NB4 (cell line): ENCODE results near the gene AUTS2.

ENCODE experiments used
- DNase-seq: peaks from one replicate; pipeline ENCODE4 v3.0.0; 2010; ENCODE audit warnings: low read depth
- H3K4me3 ChIP-seq: one replicate; pipeline ENCODE4 v1.5.1; 2011; ENCODE audit warnings: mild to moderate bottlenecking, low read depth, low read length, moderate library complexity
- MYC ChIP-seq: IDR thresholded peaks from 2 replicates; pipeline ENCODE4 v1.6.1; 2011; ENCODE audit warnings: low read depth, low read length
- POLR2A ChIP-seq: IDR thresholded peaks from 2 replicates; pipeline ENCODE4 v1.6.1; 2011; ENCODE audit warnings: mild to moderate bottlenecking; ENCODE audit not compliant: insufficient read length; ENCODE audit errors: extremely low read depth
- TF ChIP-seq, protein P1 (sequence below): IDR thresholded peaks from 2 replicates; pipeline ENCODE4 v1.6.1; 2011; ENCODE audit warnings: low read depth, low read length
- TF ChIP-seq, protein P2 (sequence below): IDR thresholded peaks from one replicate; pipeline ENCODE4 v1.5.1; 2012; ENCODE audit warnings: low read depth, low read length

The AUTS2 gene

GRCh38 chr7:70239918-70240317, 641.6 kb downstream of the AUTS2 start:
- H3K4me3 ChIP-seq: no peak overlapping the region
- no peak for DNase-seq
- TF ChIP-seq, protein P1, sequence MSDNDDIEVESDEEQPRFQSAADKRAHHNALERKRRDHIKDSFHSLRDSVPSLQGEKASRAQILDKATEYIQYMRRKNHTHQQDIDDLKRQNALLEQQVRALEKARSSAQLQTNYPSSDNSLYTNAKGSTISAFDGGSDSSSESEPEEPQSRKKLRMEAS: no peak
- TF ChIP-seq, protein P2, sequence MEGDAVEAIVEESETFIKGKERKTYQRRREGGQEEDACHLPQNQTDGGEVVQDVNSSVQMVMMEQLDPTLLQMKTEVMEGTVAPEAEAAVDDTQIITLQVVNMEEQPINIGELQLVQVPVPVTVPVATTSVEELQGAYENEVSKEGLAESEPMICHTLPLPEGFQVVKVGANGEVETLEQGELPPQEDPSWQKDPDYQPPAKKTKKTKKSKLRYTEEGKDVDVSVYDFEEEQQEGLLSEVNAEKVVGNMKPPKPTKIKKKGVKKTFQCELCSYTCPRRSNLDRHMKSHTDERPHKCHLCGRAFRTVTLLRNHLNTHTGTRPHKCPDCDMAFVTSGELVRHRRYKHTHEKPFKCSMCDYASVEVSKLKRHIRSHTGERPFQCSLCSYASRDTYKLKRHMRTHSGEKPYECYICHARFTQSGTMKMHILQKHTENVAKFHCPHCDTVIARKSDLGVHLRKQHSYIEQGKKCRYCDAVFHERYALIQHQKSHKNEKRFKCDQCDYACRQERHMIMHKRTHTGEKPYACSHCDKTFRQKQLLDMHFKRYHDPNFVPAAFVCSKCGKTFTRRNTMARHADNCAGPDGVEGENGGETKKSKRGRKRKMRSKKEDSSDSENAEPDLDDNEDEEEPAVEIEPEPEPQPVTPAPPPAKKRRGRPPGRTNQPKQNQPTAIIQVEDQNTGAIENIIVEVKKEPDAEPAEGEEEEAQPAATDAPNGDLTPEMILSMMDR: no peak
- no peak for TF ChIP-seq MYC
- no peak for TF ChIP-seq POLR2A

- no peak overlapping the region for H3K4me3 ChIP-seq
- TF ChIP-seq, protein P2: no peak
- TF ChIP-seq, protein P1: no peak
- TF ChIP-seq POLR2A (no peak), MYC (no peak)
- no peak for DNase-seq
Observed at GRCh38 chr7:70240873-70241272, 642.6 kb downstream of the AUTS2 start.

DNA sequence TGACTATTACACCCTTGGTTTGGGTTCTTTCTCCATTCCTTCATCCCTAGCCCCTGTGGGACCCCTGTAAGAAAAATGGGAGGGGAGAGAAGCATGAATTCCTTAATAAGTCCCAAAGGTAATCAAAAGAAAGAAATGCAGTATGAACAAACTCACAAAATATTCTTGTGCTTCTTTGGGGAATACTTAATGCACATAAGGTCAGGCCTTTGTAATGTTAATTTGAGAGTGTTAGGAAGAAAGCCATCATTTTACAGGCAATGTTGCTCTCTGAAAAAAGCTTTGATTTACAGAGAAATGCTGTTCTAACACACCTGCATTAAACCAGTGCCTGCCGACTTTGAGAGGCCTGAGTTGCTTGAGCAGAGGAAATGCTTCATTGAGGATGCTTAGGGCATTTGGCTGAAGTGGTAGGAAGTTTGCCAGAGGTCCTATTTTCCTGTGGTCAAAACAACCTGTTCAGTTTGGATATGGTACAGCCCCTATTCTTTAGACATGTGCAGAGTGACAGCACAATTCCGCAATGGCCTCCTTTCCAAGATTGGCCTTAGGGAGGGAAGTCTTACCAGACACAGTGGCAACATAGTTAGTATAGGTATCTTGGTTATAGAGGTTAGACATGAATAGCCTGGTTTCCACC, 643.4 kb downstream of the AUTS2 start:
- H3K4me3 ChIP-seq: no peak overlapping the region
- TF ChIP-seq, protein P1: no peak
- no peak for DNase-seq

- no peak for DNase-seq
- H3K4me3 ChIP-seq: no peak overlapping the region
- no peak for TF ChIP-seq POLR2A
- TF ChIP-seq, protein P2: no peak
- TF ChIP-seq MYC: no peak
- TF ChIP-seq, protein P1: no peak
Observed at GRCh38 chr7:70242826-70243225, 644.6 kb downstream of the AUTS2 start.

- no peak overlapping the region for H3K4me3 ChIP-seq
- no peak for DNase-seq
- TF ChIP-seq POLR2A (no peak), MYC (no peak)
- TF ChIP-seq, protein P2: no peak
- TF ChIP-seq, protein P1: no peak
Observed at GRCh38 chr7:70243443-70243842, 645.2 kb downstream of the AUTS2 start.

GRCh38 chr7:70257921-70258320, 659.6 kb downstream of the AUTS2 start:
- no peak overlapping the region for H3K4me3 ChIP-seq
- no peak for DNase-seq
- TF ChIP-seq, protein P2: no peak
- TF ChIP-seq MYC (no peak), POLR2A (no peak)
- TF ChIP-seq, protein P1: no peak
